Measurements from ENCODE around the gene SMCHD1.
"Not testable (repeated sequence)": the region's sequence is repeated elsewhere in the genome, so short reads cannot be mapped to it uniquely, and the experiment has no call there.

The SMCHD1 gene

GRCh38 chr18:2845172-2845571 is 189.6 kb downstream of the SMCHD1 start:
- DNase-seq: peak; percentile 57
- in situ Hi-C loops (cut with MboI; ENCODE audit: low pct_unique_long_range_greater_than_20kb, low sequenced_read_pairs): no loop called here

GRCh38 chr18:2846636-2847316 is 191.2 kb downstream of the SMCHD1 start, which contains the start of gene EMILIN2:
Gene EMILIN2, plus strand, starts transcription at chr18:2847006. Its CDS starts 183 bp downstream, at chr18:2847189.
- in situ Hi-C loops (cut with MboI; ENCODE audit: low pct_unique_long_range_greater_than_20kb, low sequenced_read_pairs): no loop called here

DNA sequence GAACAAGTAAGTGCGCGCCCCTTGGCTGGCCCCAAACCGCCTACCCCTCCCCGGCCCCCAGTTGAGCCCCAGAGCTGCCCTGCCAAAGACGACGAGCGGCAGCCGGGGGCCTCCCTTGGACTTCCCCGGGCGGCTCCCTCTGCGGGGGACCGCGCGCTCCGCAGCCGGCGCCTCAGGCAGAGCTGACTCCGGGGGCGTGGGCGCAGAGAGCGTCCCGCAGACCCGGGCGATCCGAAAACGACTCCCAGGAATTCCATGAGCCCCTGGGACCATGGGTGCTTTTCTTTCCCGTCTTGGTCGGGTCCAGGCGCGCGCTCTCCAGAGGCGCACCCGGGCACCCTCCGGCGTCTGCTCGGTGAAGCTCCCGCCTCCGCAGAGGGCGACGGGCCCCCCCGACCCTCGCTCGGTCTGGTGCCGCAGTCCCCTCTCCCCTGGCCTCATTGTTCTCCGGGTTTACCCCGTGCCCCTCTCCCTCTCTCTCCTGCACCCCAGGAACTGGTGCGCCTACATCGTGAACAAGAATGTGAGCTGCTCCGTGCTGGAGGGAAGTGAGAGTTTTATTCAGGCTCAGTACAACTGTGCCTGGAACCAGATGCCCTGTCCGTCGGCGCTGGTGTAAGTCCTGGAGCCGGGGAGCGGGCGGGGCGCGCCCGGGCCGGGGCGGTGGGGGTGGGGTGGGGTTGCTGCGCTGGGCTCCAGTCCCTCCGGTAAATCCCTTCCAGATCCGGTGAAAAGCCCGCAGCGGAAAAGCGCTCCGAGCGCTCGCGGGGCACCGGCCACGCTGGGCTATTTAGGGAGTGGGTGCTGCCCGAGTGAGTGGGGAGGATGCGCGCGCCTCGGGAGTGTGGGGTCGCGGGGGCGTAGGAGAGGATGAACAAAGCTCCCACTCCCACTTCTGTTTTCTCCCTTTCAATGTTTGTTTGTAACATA is 192.1 kb downstream of the SMCHD1 start:
- in situ Hi-C loops (cut with MboI; ENCODE audit: low pct_unique_long_range_greater_than_20kb, low sequenced_read_pairs): no loop called here

More at GRCh38 chr18:2846636-2847316, 191.2 kb downstream of the SMCHD1 start, which contains the start of gene EMILIN2:
- DNase-seq: peak; percentile 80

GRCh38 chr18:2848247-2849246 is 193.0 kb downstream of the SMCHD1 start:
- in situ Hi-C loops (cut with MboI; ENCODE audit: low pct_unique_long_range_greater_than_20kb, low sequenced_read_pairs): no loop called here
- peak; percentile 52 for DNase-seq

More for the DNA sequence above, 192.1 kb downstream of the SMCHD1 start:
- peak; percentile 21 for DNase-seq

GRCh38 chr18:2850816-2851215 is 195.3 kb downstream of the SMCHD1 start:
- no peak for DNase-seq
- in situ Hi-C loops (cut with MboI; ENCODE audit: low pct_unique_long_range_greater_than_20kb, low sequenced_read_pairs): no loop called here

GRCh38 chr18:2851771-2852170 is 196.2 kb downstream of the SMCHD1 start:
- DNase-seq: no peak
- in situ Hi-C loops (cut with MboI; ENCODE audit: low pct_unique_long_range_greater_than_20kb, low sequenced_read_pairs): no loop called here

DNA sequence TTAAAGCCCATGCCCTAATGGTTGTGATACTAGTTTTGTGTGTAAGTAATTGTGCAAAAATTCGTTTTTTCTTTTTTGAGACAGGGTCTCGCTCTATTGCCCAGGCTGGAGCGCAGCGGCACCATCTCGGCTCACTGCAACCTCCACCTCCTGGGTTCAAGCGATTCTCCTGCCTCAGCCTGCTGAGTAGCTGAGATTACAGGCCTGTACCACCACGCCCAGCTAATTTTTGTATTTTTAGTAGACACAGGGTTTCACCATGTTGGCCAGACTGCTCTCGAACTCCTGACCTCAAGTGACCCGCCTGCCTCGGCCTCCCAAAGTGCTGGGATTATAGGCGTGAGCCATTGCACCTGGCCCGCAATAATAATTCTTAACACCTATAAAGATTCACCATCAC is 196.9 kb downstream of the SMCHD1 start:
- DNase-seq; in situ Hi-C loops (cut with MboI; ENCODE audit: low pct_unique_long_range_greater_than_20kb, low sequenced_read_pairs): not testable (repeated sequence)

DNA sequence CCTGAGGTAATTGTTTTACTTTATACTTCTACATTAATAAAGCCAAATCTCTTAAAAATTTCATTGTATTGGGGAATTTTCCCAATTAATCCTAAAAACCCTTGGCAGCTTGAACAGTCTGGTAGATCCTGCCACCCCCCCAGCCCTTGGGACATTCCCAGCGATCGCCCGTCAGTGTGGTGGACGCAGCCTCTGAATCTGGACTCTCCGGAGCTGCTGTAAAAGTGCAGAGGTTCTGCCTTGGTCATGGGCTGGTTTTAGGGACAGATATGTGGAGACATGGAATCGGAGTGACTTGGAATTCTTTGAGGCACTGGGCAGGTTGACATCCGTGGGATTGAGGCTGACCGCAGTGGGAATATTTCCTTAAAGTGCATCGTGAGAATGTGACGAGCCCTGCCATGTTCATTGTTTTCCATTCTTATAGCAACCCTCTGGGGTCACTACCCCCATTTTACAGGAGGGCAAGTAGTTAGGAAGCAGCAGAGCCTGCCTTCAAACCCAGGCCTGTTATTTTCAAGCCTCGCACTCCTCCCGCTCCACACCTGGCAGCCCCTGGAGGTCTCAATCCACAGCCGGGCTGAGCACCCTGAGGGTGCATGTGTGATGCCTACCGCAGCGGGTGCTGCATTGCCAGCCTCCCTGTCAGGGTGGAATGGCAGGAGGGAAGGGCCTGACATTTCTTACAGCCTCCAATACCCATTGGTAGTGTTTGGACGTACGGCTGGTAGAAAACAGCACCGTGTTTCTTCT is 197.8 kb downstream of the SMCHD1 start:
- in situ Hi-C loops (cut with MboI; ENCODE audit: low pct_unique_long_range_greater_than_20kb, low sequenced_read_pairs): no loop called here
- no peak for DNase-seq

DNA sequence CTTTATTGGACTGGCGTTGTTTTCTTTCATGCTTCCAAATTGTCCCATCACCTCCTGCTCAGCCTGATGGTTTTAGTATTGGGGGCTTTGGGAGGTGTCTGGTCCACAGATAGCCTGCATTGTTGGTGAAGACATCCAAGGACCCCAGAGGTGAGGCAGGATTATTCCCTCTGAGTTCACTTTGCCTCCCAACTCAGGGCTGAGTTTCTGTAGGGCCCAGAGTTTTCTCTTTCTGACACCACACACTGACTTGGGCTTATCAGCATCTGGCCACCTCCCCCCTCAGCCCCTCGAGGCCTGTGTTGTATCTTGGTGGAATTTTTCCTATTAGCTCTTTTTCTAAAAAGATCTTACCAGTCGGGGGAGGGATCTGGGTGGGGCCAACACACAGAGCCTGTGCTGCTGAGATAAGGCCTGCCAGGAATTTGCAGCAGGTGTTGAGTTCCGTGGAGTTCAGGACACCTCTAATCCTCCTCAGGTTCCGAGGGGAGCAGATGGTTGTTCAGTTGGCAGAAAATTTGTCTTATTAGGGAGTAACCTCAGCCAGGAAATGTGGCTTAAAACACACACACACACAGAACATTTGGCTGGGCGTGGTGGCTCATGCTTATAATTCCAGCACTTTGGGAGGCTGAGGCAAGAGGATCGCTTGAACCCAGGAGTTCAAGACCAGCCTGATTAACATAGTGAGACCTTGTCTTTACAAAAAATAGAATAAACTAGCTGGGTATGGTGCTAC is 198.6 kb downstream of the SMCHD1 start:
- peak; percentile 51 for DNase-seq
- in situ Hi-C loops (cut with MboI; ENCODE audit: low pct_unique_long_range_greater_than_20kb, low sequenced_read_pairs): no loop called here

Data from KBM-7 (cell line).